ENCODE data around the gene CROCC2. TPM values are rescaled to one million over a fixed set of nuclear protein-coding genes. Genes with fewer than 3 reads are reported as not detected.
A peak's percentile ranks its signal among the peaks of the same experiment; 100 is the strongest.

The CROCC2 gene
- total RNA-seq, 3 donors from 2014 or later: 0.07 to 0.19 TPM; not detected in 1

DNA sequence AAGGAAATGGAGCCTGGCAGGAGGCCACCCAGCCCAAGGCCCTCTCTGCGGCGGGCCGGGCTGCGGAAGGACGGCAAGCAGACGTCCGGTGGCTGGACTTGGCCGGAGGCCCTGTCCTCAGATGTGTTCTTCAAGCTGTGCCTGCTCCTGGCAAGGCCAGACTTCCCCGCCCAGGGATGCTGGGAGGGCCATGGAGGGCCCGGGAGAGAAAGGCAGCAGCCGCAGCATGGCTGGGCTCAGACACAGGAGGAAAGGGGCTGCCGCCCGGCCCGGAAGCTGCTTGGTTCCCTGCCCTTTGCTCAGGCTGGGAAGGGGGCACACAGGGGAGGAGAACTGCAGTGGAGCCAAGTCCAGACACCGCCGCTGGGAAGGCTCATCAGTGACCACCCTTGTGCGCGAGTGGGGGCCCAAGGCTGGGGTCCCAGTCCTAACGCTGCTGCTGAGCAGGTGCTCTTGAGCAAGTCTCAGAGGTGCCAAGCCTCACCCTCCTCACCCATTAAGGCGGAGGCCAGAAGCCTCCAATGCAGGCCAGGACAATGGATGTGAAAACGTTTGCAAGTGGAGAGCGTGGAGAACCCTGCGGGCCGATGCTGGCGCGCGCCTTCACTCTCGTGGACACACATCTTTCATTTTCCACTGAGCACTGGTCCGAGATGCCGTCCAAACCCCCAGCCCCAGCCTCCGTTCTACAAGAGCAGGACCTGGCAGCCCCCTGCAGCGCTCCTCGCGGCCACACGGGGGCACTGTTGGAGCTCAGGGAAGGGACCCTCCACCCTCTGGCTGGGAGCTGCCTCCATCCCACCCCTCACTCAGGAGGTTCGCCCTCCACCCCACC, 7.9 kb downstream of the CROCC2 start:
- H3K9me3 ChIP-seq: no peaks in the 10 kb centered on the region
- TF ChIP-seq, protein P1, sequence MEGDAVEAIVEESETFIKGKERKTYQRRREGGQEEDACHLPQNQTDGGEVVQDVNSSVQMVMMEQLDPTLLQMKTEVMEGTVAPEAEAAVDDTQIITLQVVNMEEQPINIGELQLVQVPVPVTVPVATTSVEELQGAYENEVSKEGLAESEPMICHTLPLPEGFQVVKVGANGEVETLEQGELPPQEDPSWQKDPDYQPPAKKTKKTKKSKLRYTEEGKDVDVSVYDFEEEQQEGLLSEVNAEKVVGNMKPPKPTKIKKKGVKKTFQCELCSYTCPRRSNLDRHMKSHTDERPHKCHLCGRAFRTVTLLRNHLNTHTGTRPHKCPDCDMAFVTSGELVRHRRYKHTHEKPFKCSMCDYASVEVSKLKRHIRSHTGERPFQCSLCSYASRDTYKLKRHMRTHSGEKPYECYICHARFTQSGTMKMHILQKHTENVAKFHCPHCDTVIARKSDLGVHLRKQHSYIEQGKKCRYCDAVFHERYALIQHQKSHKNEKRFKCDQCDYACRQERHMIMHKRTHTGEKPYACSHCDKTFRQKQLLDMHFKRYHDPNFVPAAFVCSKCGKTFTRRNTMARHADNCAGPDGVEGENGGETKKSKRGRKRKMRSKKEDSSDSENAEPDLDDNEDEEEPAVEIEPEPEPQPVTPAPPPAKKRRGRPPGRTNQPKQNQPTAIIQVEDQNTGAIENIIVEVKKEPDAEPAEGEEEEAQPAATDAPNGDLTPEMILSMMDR (IDR thresholded peaks at IDR 0.05): peak; percentile 92

DNA sequence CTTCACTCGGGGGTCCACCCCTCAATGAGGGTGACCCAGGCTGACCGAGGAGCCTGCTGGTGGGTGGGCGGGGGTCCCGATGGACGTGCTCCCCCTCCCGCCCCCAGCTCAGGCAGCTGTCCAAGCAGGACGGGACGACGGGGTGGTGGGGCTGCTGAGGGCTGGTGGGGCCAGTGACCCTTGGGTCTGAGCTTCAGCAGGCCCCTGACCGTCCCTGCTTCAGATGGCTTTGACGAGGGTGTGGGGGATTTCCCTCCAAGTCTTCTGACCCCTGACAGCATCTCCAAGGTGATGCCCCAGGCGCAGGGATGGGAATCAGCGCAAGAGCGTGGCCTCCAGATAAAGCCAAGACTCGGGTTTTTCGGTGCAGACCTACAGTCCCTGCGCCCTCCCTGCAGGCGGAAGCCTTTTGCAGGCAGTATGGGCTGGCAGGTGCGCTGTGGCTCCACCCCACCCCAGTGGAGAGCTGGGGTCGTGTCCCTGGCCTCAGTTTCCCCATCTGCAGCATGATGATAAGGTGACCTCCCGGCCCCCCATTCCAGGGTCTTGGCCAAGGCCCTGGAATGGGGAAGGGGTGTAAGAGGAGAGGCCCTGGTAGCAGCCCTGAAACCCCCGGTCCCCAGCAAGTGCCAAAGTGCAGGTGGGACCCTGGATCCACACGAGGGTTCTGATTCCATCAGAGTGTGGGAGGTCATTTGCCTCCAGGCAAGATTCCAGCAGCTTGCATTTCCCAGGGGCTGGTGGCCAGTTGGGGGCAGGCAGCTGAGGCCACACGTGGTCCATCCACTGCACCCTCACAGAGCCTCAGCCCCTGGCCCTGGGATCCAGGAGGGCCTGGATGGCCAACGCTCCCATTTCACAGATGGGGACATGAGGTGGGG, 8.7 kb downstream of the CROCC2 start:
- Histone ChIP-seq H3K4me3 (no peak overlapping the region), H3K4me1 (ENCODE audit: low read depth) (peaks cover 6% of the 10 kb centered on the region), H3K36me3 (ENCODE audit: low read depth) (no peaks in the 10 kb centered on the region), H3K9me3 (no peaks in the 10 kb centered on the region)
- intact Hi-C loops (cut with DNase I, micrococcal nuclease): no loop called here
- no peak for ATAC-seq
- DNase-seq: peak in 2 of 3 donors; percentile 31 to 51
- TF ChIP-seq, protein P1 (IDR thresholded peaks at IDR 0.05): no peak

More for the DNA sequence above, 7.9 kb downstream of the CROCC2 start:
- intact Hi-C loops (cut with DNase I, micrococcal nuclease): no loop called here
- DNase-seq (peak; percentile 67 to 72 (median 70)), ATAC-seq (peak; percentile 57)
- Histone ChIP-seq H3K36me3 (ENCODE audit: low read depth) (no peaks in the 10 kb centered on the region), H3K4me3 (no peak overlapping the region), H3K4me1 (ENCODE audit: low read depth) (peaks cover 6% of the 10 kb centered on the region)

DNA sequence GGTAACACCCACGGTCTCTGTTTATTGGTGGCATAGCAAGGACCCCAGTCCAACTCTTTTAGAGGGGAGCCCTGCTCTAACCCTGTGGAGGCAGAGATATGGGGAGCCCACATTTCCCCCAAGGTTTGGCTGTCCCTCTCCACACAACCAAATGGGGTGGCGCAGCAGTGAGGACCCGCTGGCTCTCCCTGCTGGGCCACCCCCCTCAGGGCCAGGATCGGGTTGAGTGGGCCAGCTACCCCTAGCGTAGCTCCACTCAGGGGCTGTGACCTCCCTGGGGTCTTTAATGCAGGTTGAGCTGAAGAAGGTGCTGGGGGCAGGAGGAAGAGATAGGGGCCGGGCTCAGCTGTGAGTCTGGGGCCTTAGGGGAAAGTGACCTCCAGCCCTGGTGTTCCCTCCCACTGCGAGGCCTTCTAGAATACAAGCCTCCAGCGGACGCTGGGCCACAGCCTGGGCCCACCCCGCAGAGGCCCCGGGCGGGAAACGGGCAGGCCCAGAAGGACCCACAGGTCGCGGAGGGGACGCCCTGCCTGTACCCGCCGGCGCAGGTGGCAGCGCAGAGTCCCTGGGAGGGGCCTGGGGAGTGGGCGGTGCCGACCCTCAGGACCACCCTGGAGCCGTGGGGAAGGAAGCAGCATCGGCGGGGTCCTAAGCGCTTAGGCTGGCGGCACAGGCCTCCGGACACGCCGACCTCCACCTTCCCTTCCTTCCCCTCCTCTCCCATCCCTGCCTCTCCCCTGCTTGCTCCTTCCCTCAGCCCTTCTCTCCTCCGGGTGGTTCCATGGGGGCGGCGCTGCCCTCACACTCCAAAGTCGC, 9.6 kb downstream of the CROCC2 start:
- peaks cover 6% of the 10 kb centered on the region for H3K4me1 ChIP-seq (ENCODE audit: low read depth)
- TF ChIP-seq, protein P1 (IDR thresholded peaks at IDR 0.05): no peak
- no peaks in the 10 kb centered on the region for H3K9me3 ChIP-seq
- ATAC-seq (no peak), DNase-seq (peak; percentile 2 to 42 (median 35))
- no peaks in the 10 kb centered on the region for H3K36me3 ChIP-seq (ENCODE audit: low read depth)
- intact Hi-C loops (cut with DNase I, micrococcal nuclease): no loop called here
- H3K4me3 ChIP-seq: no peak overlapping the region

DNA sequence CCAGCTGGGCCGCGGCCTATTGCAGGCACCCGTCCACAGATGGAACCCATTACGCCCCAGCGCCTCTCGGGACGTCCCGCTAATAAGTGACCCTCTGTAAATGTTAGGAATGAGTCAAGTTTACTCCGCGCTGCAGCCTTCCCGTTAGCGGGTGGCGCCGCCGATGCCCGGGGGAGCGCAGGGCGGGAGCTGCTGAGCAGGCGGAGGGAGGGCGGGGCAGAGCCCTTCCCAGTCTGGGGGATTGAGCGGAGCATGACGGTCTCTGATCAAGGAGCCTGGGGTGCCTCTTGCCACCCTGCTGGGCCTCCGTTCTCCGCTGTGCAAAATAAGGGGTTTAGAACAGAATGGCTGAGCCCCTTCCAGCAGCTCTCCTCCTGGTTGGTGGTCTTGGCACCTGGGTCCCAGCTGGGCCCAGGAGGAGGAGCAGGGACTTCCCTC, 10.5 kb downstream of the CROCC2 start:
- H3K36me3 ChIP-seq (ENCODE audit: low read depth): no peaks in the 10 kb centered on the region
- no peaks in the 10 kb centered on the region for H3K9me3 ChIP-seq
- DNase-seq (peak; percentile 38 to 77 (median 56)), ATAC-seq (peak; percentile 50)
- no peak overlapping the region for H3K4me3 ChIP-seq
- intact Hi-C loops (cut with DNase I, micrococcal nuclease): no loop called here
- TF ChIP-seq, protein P1 (IDR thresholded peaks at IDR 0.05): no peak
- H3K4me1 ChIP-seq (ENCODE audit: low read depth): peaks cover 6% of the 10 kb centered on the region

All from mucosa of descending colon (tissue), 3 donors.